Fibroblast of lung (primary cell): ENCODE measurements around the gene PDLIM5.

Experiments
- CTCF ChIP-seq, 2 donors: IDR thresholded peaks in 1 of 2; conservative IDR thresholded peaks in 1 of 2; 1 replicate in 1 of 2; 2 replicates in 1 of 2; pipeline ENCODE4 v1.5.1; 2011 to 2012; ENCODE audit warnings: low read length in 2 of 2, control low read depth in 1 of 2, inconsistent platforms in 1 of 2, low read depth in 1 of 2, mild to moderate bottlenecking in 1 of 2
- EZH2 ChIP-seq: IDR thresholded peaks from 2 replicates; pipeline ENCODE4 v1.5.1; 2012; ENCODE audit warnings: low read length, control low read depth, mild to moderate bottlenecking; ENCODE audit errors: missing control alignments

- no peak for TF ChIP-seq CTCF (conservative IDR thresholded peaks at IDR 0.05 in 1 of 2, IDR thresholded peaks at IDR 0.05 in 1 of 2; ENCODE audit: low read depth in 1 of 2, low read length in 2 of 2)
- TF ChIP-seq EZH2 = no peak
Measured at GRCh38 chr4:94581766-94582165, 130.0 kb downstream of the PDLIM5 start.
